HG03520 (cell line): Measurements from ENCODE around the gene RUSF1.
"Not testable (repeated sequence)": the region's sequence is repeated elsewhere in the genome, so short reads cannot be mapped to it uniquely, and the experiment has no call there.

Experiments
- ATAC-seq: cut with Tn5 transposase; IDR thresholded peaks from one replicate; pipeline ENCODE4 v1.9.1; 2021; ENCODE audit warnings: mild to moderate bottlenecking, moderate library complexity; ENCODE audit not compliant: unreplicated experiment

Gene RUSF1

GRCh38 chr16:31455601-31456314, 52.4 kb downstream of the RUSF1 start:
- no peak for ATAC-seq

- ATAC-seq, result no peak
Measured at GRCh38 chr16:31453255-31454204, 54.7 kb downstream of the RUSF1 start.

GRCh38 chr16:31452631-31453106, 55.5 kb downstream of the RUSF1 start:
- no peak for ATAC-seq

- no peak for ATAC-seq
Measured at GRCh38 chr16:31451681-31452351, 56.4 kb downstream of the RUSF1 start.

GRCh38 chr16:31451201-31451600, 57.0 kb downstream of the RUSF1 start:
- ATAC-seq, result no peak

- not testable (repeated sequence) for ATAC-seq
Measured at GRCh38 chr16:31445931-31446330, 62.3 kb downstream of the RUSF1 start.

GRCh38 chr16:31441956-31442355, 66.2 kb downstream of the RUSF1 start:
- no peak for ATAC-seq

- ATAC-seq, result no peak
Measured at GRCh38 chr16:31440516-31441184, 67.5 kb downstream of the RUSF1 start.

GRCh38 chr16:31439519-31439918, 68.7 kb downstream of the RUSF1 start:
- no peak for ATAC-seq
